H9 (cell line): ENCODE data around the gene SZT2. TPM values are rescaled to one million over a fixed set of nuclear protein-coding genes. Genes with fewer than 3 reads are reported as not detected.

ENCODE experiments used
- DNase-seq: peaks from one replicate; pipeline ENCODE4 v3.0.0-alpha.2; 2017
- H2AFZ ChIP-seq: one replicate; pipeline ENCODE4 v1.6.1; 2013; ENCODE audit warnings: mild to moderate bottlenecking, low read length, control low read depth, moderate library complexity
- H2AK5ac ChIP-seq: 2 replicates; pipeline ENCODE4 v1.6.1; 2013; ENCODE audit warnings: low read length, control low read depth, mixed read lengths; ENCODE audit not compliant: insufficient read length
- H2BK120ac ChIP-seq: one replicate; pipeline ENCODE4 v1.6.1; 2013; ENCODE audit warnings: low read depth, mild to moderate bottlenecking, low read length, control low read depth, inconsistent platforms; ENCODE audit not compliant: poor library complexity, severe bottlenecking
- H2BK12ac ChIP-seq: 2 replicates; pipeline ENCODE4 v1.6.1; 2013; ENCODE audit warnings: low read length, control low read depth, mixed read lengths, low read depth; ENCODE audit not compliant: insufficient read length
- H2BK15ac ChIP-seq: 2 replicates; pipeline ENCODE4 v1.6.1; 2013; ENCODE audit warnings: low read depth, low read length, control low read depth
- H2BK20ac ChIP-seq: one replicate; pipeline ENCODE4 v1.6.1; 2013; ENCODE audit warnings: low read depth, mild to moderate bottlenecking, low read length, control low read depth, inconsistent platforms; ENCODE audit not compliant: poor library complexity, severe bottlenecking
- H2BK5ac ChIP-seq: 2 replicates; pipeline ENCODE4 v1.6.1; 2013; ENCODE audit warnings: low read length, control low read depth, mixed read lengths; ENCODE audit not compliant: insufficient read length
- H3K14ac ChIP-seq: 2 replicates; pipeline ENCODE4 v1.6.1; 2013; ENCODE audit warnings: low read length, control low read depth; ENCODE audit not compliant: insufficient read depth
- H3K18ac ChIP-seq: 2 replicates; pipeline ENCODE4 v1.6.1; 2013; ENCODE audit warnings: low read depth, mild to moderate bottlenecking, mixed read lengths, low read length, control low read depth; ENCODE audit not compliant: insufficient read length
- H3K23ac ChIP-seq: 2 replicates; pipeline ENCODE4 v1.6.1; 2013; ENCODE audit warnings: low read length, control low read depth, mixed read lengths, low read depth; ENCODE audit not compliant: insufficient read length
- H3K23me2 ChIP-seq: 2 replicates; pipeline ENCODE4 v1.6.1; 2013; ENCODE audit warnings: low read depth, mild to moderate bottlenecking, mixed read lengths, low read length, control low read depth; ENCODE audit not compliant: insufficient read length, poor library complexity, severe bottlenecking
- H3K27ac ChIP-seq: 2 replicates; pipeline ENCODE4 v1.5.1; 2013; ENCODE audit warnings: low read length, control low read depth, mixed read lengths, low read depth; ENCODE audit not compliant: insufficient read length
- H3K27me3 ChIP-seq: 2 replicates; pipeline ENCODE4 v1.6.1; 2013; ENCODE audit warnings: low read length, control low read depth, inconsistent platforms; ENCODE audit not compliant: insufficient read depth
- H3K4ac ChIP-seq: 2 replicates; pipeline ENCODE4 v1.6.1; 2013; ENCODE audit warnings: low read depth, mild to moderate bottlenecking, control low read depth, inconsistent platforms, low read length, moderate library complexity
- H3K4me1 ChIP-seq: 2 replicates; pipeline ENCODE4 v1.6.1; 2013; ENCODE audit warnings: low read length, control low read depth, inconsistent platforms; ENCODE audit not compliant: insufficient read depth
- H3K4me2 ChIP-seq: 2 replicates; pipeline ENCODE4 v1.6.1; 2013; ENCODE audit warnings: low read length, control low read depth, mixed read lengths; ENCODE audit not compliant: insufficient read length, insufficient read depth
- H3K56ac ChIP-seq: 2 replicates; pipeline ENCODE4 v1.6.1; 2013; ENCODE audit warnings: low read depth, mild to moderate bottlenecking, mixed read lengths, low read length, control low read depth; ENCODE audit not compliant: insufficient read length
- H3K79me1 ChIP-seq: 2 replicates; pipeline ENCODE4 v1.6.1; 2013; ENCODE audit warnings: low read depth, mild to moderate bottlenecking, moderate library complexity, low read length, control low read depth, inconsistent platforms; ENCODE audit not compliant: insufficient read depth, poor library complexity, severe bottlenecking
- H3K79me2 ChIP-seq: 2 replicates; pipeline ENCODE4 v1.6.1; 2013; ENCODE audit warnings: low read length, control low read depth, inconsistent platforms; ENCODE audit not compliant: insufficient read depth
- H3K9ac ChIP-seq: 2 replicates; pipeline ENCODE4 v1.6.1; 2013; ENCODE audit warnings: low read length, control low read depth, mixed read lengths; ENCODE audit not compliant: insufficient read length; ENCODE audit errors: extremely low read depth
- H3K9me3 ChIP-seq: one replicate; pipeline ENCODE4 v1.6.1; 2013; ENCODE audit warnings: low read depth, low read length, inconsistent platforms; ENCODE audit not compliant: control insufficient read depth
- H3T11ph ChIP-seq: one replicate; pipeline ENCODE4 v1.6.1; 2013; ENCODE audit warnings: mild to moderate bottlenecking, low read length, control low read depth, inconsistent platforms
- H4K20me1 ChIP-seq: one replicate; pipeline ENCODE4 v1.6.1; 2013; ENCODE audit not compliant: control insufficient read depth, insufficient read length, insufficient read depth
- H4K5ac ChIP-seq: 2 replicates; pipeline ENCODE4 v1.6.1; 2013; ENCODE audit warnings: low read depth, mild to moderate bottlenecking, mixed read lengths, low read length, control low read depth; ENCODE audit not compliant: insufficient read length
- H4K8ac ChIP-seq: replicated peaks from 2 replicates; pipeline ENCODE4 v1.6.1; 2013; ENCODE audit warnings: low read length, control low read depth, mixed read lengths, low read depth; ENCODE audit not compliant: insufficient read length
- H4K91ac ChIP-seq: 2 replicates; pipeline ENCODE4 v1.6.1; 2013; ENCODE audit warnings: low read depth, mild to moderate bottlenecking, moderate library complexity, mixed read lengths, low read length, control low read depth; ENCODE audit not compliant: insufficient read length
- H3K27ac Mint-ChIP-seq, 3 experiments: 2 replicates in 2 of 3; 3 replicates in 1 of 3; pipeline ENCODE4 v1.8.0; 2020 to 2021; ENCODE audit warnings: mixed read lengths in 3 of 3, mild to moderate bottlenecking in 1 of 3, moderate library complexity in 1 of 3
- H3K27me3 Mint-ChIP-seq: 2 replicates; pipeline ENCODE4 v1.8.0; 2021; ENCODE audit warnings: low read depth, mild to moderate bottlenecking, moderate library complexity, mixed read lengths
- H3K36me3 Mint-ChIP-seq, 3 experiments: 2 replicates in 2 of 3; 3 replicates in 1 of 3; pipeline ENCODE4 v1.8.0; 2020 to 2021; ENCODE audit warnings: low read depth in 3 of 3, mixed read lengths in 3 of 3; ENCODE audit not compliant: insufficient read depth in 1 of 3
- H3K4me1 Mint-ChIP-seq, 2 experiments: 2 replicates each; pipeline ENCODE4 v1.8.0; 2020; ENCODE audit warnings: mixed read lengths in 2 of 2
- H3K4me3 Mint-ChIP-seq, 2 experiments: 2 replicates in 1 of 2; 3 replicates in 1 of 2; pipeline ENCODE4 v1.8.0; 2020 to 2021; ENCODE audit warnings: mild to moderate bottlenecking in 2 of 2, mixed read lengths in 2 of 2, moderate library complexity in 1 of 2
- H3K9me3 Mint-ChIP-seq, 2 experiments: 2 replicates in 1 of 2; 3 replicates in 1 of 2; pipeline ENCODE4 v1.8.0; 2020; ENCODE audit warnings: mild to moderate bottlenecking in 2 of 2, mixed read lengths in 2 of 2, moderate library complexity in 1 of 2
- WGBS: extraction: QIAGEN DNeasy Blood & Tissue Kit; methylation state at CpG from one replicate; pipeline ENCODE4 v1.1.7; 2013; ENCODE audit warnings: missing lambda C conversion rate, low lambda C conversion rate, mixed read lengths; ENCODE audit not compliant: insufficient read length; ENCODE audit errors: extremely low coverage; 5-methylcytosine and 5-hydroxymethylcytosine counted together
- total RNA-seq: library from RNA; stranded (reverse); gene quantifications from 2 replicates; pipeline ENCODE4 v1.2.1, GENCODE V29; 2021
- TF ChIP-seq, protein P1 (sequence below): fragments of 200-600 bp; sonication (generic); conservative IDR thresholded peaks from 3 replicates; pipeline ENCODE4 v1.8.0; 2021; ENCODE audit warnings: antibody characterized with exemption, mild to moderate bottlenecking

SZT2 gene
- total RNA-seq, 1 experiment from 2014 or later: 16.8 TPM

- Histone ChIP-seq H2AFZ (no peak overlapping the region), H2BK12ac (no peak overlapping the region), H4K8ac (no peak overlapping the region), H2BK120ac (no peak overlapping the region), H3K27ac (no peak overlapping the region), H4K5ac (no peak overlapping the region), H3K79me1 (no peaks in the 10 kb centered on the region), H3K18ac (no peak overlapping the region), H3K9ac (peak overlapping the region; percentile 25), H2BK15ac (no peak overlapping the region), H2AK5ac (no peak overlapping the region), H2BK5ac (no peak overlapping the region), H4K91ac (no peak overlapping the region), H3K56ac (no peak overlapping the region), H3K23me2 (peaks cover 15% of the 10 kb centered on the region), H3K4me2 (peak overlapping the region; percentile 78), H3K14ac (no peak overlapping the region), H2BK20ac (no peak overlapping the region), H3K27me3 (no peaks in the 10 kb centered on the region), H4K20me1 (no peaks in the 10 kb centered on the region), H3K4ac (no peak overlapping the region), H3K23ac (no peak overlapping the region), H3K9me3 (no peaks in the 10 kb centered on the region), H3T11ph (no peak overlapping the region), H3K4me1 (no peaks in the 10 kb centered on the region; the same call in 1 of the 2 replicates), H3K79me2 (no peaks in the 10 kb centered on the region; the same call in 1 of the 2 replicates)
- peaks cover 24 to 37% (median 32%) of the 10 kb centered on the region in 3 experiments; a peak in 6 of 7 replicates for H3K36me3 Mint-ChIP-seq
- no peak for DNase-seq
- H3K27ac Mint-ChIP-seq: 0 out of 7 replicates have a peak overlapping the region, but pooled peaks of 1 of the 3 experiments have one; percentile 44
- H3K4me1 Mint-ChIP-seq: peaks cover 25 to 39% of the 10 kb centered on the region in 2 experiments
- WGBS: no CpG with 5 or more reads among the region's 5 CpGs
- no peaks in the 10 kb centered on the region for H3K9me3 Mint-ChIP-seq
- H3K4me3 Mint-ChIP-seq: peak overlapping the region; percentile 74 to 86
- H3K27me3 Mint-ChIP-seq: no peaks in the 10 kb centered on the region
- TF ChIP-seq, protein P1, sequence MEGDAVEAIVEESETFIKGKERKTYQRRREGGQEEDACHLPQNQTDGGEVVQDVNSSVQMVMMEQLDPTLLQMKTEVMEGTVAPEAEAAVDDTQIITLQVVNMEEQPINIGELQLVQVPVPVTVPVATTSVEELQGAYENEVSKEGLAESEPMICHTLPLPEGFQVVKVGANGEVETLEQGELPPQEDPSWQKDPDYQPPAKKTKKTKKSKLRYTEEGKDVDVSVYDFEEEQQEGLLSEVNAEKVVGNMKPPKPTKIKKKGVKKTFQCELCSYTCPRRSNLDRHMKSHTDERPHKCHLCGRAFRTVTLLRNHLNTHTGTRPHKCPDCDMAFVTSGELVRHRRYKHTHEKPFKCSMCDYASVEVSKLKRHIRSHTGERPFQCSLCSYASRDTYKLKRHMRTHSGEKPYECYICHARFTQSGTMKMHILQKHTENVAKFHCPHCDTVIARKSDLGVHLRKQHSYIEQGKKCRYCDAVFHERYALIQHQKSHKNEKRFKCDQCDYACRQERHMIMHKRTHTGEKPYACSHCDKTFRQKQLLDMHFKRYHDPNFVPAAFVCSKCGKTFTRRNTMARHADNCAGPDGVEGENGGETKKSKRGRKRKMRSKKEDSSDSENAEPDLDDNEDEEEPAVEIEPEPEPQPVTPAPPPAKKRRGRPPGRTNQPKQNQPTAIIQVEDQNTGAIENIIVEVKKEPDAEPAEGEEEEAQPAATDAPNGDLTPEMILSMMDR: no peak
Measured at GRCh38 chr1:43366601-43367025, 23.1 kb upstream of the SZT2 start.
